HCT116 (cell line): ENCODE measurements around the gene SLC16A7. TPM values are rescaled to one million over a fixed set of nuclear protein-coding genes. Genes with fewer than 3 reads are reported as not detected.

ENCODE experiments used
- ATAC-seq: fragments of 200-7000 bp; cut with Tn5 transposase; 2 replicates; pipeline ENCODE4 v1.9.1; 2020; ENCODE audit warnings: mild to moderate bottlenecking, moderate library complexity
- BruUV-seq: library from RNA; stranded (reverse); fragments of 400-500 nt; replicated peaks from 2 replicates; lab custom pipeline; 2021; lab: Mats Ljungman, UMichigan
- CTCF ChIA-PET: fragments of 300-600 bp; sonication (Branson Sonifier 250); formaldehyde crosslinking; loops from one replicate; lab custom pipeline; 2021; ENCODE audit warnings: antibody characterized with exemption; lab: Charles Lee
- POLR2A ChIA-PET: fragments of 300-600, 350-600 bp; sonication (Branson Sonifier 250); formaldehyde crosslinking; loops from one replicate; lab custom pipeline; 2021; ENCODE audit warnings: antibody characterized with exemption; lab: Charles Lee
- RAD21 ChIA-PET, 2 experiments: fragments of 300-600 bp; sonication (Branson Sonifier 250); formaldehyde crosslinking; loops; one replicate each; lab custom pipeline; 2023; ENCODE audit warnings: low total read pairs in 2 of 2; ENCODE audit not compliant: uncharacterized antibody in 2 of 2, unreplicated experiment in 2 of 2, low non-redundant PET in 1 of 2; lab: Charles Lee
- DNase-seq: peaks from one replicate; pipeline ENCODE4 v3.0.0-alpha.2; 2010; ENCODE audit warnings: low read depth, low spot score
- H2AFZ ChIP-seq: fragments of 200-600 bp; shearing (Covaris generic), sonication (generic); 2 replicates; pipeline ENCODE4 v1.6.1; 2017; ENCODE audit warnings: low read depth, mixed run types, mixed read lengths, antibody characterized with exemption, low read length; ENCODE audit not compliant: poor library complexity, severe bottlenecking
- H3K27ac ChIP-seq: 2 replicates; pipeline ENCODE4 v1.5.1; 2012; ENCODE audit warnings: low read depth, low read length
- H3K27me3 ChIP-seq: fragments of 200-600 bp; sonication (generic); 2 replicates; pipeline ENCODE4 v1.6.1; 2016; ENCODE audit warnings: mixed run types, low read length, mixed read lengths; ENCODE audit not compliant: insufficient read depth
- H3K36me3 ChIP-seq, 2 experiments: fragments of 200-500 bp in 1 of 2; fragments of 200-600 bp in 1 of 2; sonication (Bioruptor generic) in 1 of 2; sonication (generic) in 1 of 2; 2 replicates each; pipeline versions ENCODE4 v1.5.1 to v1.6.1; 2014 to 2016; ENCODE audit warnings: low read length in 2 of 2, inconsistent platforms in 1 of 2, mixed read lengths in 1 of 2, mixed run types in 1 of 2; ENCODE audit not compliant: insufficient read depth in 2 of 2, control insufficient read depth in 1 of 2
- H3K4me1 ChIP-seq, 2 experiments: fragments of 200-600 bp in 1 of 2; sonication (generic) in 1 of 2; 2 replicates each; pipeline versions ENCODE4 v1.5.1 to v1.6.1; 2012 to 2017; ENCODE audit warnings: low read length in 2 of 2, inconsistent platforms in 1 of 2, mild to moderate bottlenecking in 1 of 2, mixed read lengths in 1 of 2, mixed run types in 1 of 2, moderate library complexity in 1 of 2; ENCODE audit not compliant: insufficient read depth in 2 of 2, control insufficient read depth in 1 of 2
- H3K4me2 ChIP-seq: fragments of 200-600 bp; sonication (generic); 2 replicates; pipeline ENCODE4 v1.6.1; 2017; ENCODE audit warnings: mixed run types, low read length, mixed read lengths
- H3K4me3 ChIP-seq, 2 experiments: fragments of 200-600 bp in 1 of 2; sonication (generic) in 1 of 2; replicated peaks in 1 of 2; 2 replicates each; pipeline ENCODE4 v1.5.1; 2011 to 2016; ENCODE audit warnings: low read length in 2 of 2, control low read depth in 1 of 2, low read depth in 1 of 2, mild to moderate bottlenecking in 1 of 2, mixed read lengths in 1 of 2, mixed run types in 1 of 2
- H3K79me2 ChIP-seq: fragments of 200-600 bp; sonication (generic); 2 replicates; pipeline ENCODE4 v1.6.1; 2017; ENCODE audit warnings: mild to moderate bottlenecking, mixed run types, low read length, moderate library complexity, mixed read lengths; ENCODE audit not compliant: insufficient read depth
- H3K9ac ChIP-seq: fragments of 200-600 bp; sonication (generic); 2 replicates; pipeline ENCODE4 v1.6.1; 2016; ENCODE audit warnings: low read length, mixed read lengths
- H3K9me2 ChIP-seq: fragments of 200-600 bp; sonication (generic), shearing (Covaris generic); 2 replicates; pipeline ENCODE4 v1.6.1; 2017; ENCODE audit warnings: mixed run types, mild to moderate bottlenecking, moderate library complexity; ENCODE audit not compliant: insufficient read depth
- H3K9me3 ChIP-seq, 2 experiments: fragments of 200-500 bp in 1 of 2; fragments of 200-600 bp in 1 of 2; sonication (Bioruptor generic) in 1 of 2; sonication (generic) in 1 of 2; 2 replicates each; pipeline ENCODE4 v1.6.1; 2014 to 2017; ENCODE audit warnings: low read length in 2 of 2, mixed read lengths in 2 of 2, inconsistent platforms in 1 of 2, low read depth in 1 of 2, mild to moderate bottlenecking in 1 of 2, mixed run types in 1 of 2, moderate library complexity in 1 of 2; ENCODE audit not compliant: control insufficient read depth in 1 of 2, insufficient read depth in 1 of 2
- H4K20me1 ChIP-seq: fragments of 200-600 bp; sonication (generic), shearing (Covaris generic); 2 replicates; pipeline ENCODE4 v1.6.1; 2017; ENCODE audit warnings: mixed run types, mild to moderate bottlenecking, moderate library complexity; ENCODE audit not compliant: insufficient read depth
- ATF3 ChIP-seq: IDR thresholded peaks from 2 replicates; pipeline ENCODE4 v1.6.1; 2012
- EGR1 ChIP-seq: IDR thresholded peaks from 2 replicates; pipeline ENCODE4 v1.6.1; 2012; ENCODE audit warnings: low read depth
- ELF1 ChIP-seq: IDR thresholded peaks from 2 replicates; pipeline ENCODE4 v1.6.1; 2012; ENCODE audit warnings: low read depth, borderline replicate concordance
- EZH2 ChIP-seq: fragments of 200-600 bp; sonication (generic); IDR thresholded peaks from 2 replicates; pipeline ENCODE4 v1.6.1; 2017; ENCODE audit warnings: antibody characterized with exemption, mixed run types
- EZH2phosphoT487 ChIP-seq: fragments of 200-600 bp; IDR thresholded peaks from 2 replicates; pipeline ENCODE4 v1.6.1; 2018; ENCODE audit warnings: antibody characterized with exemption, borderline replicate concordance
- FOSL1 ChIP-seq: IDR thresholded peaks from 2 replicates; pipeline ENCODE4 v1.6.1; 2012; ENCODE audit warnings: low read depth
- JUND ChIP-seq: IDR thresholded peaks from 2 replicates; pipeline ENCODE4 v1.6.1; 2012
- MAX ChIP-seq: IDR thresholded peaks from 2 replicates; pipeline ENCODE4 v1.6.1; 2012
- POLR2A ChIP-seq: IDR thresholded peaks from 2 replicates; pipeline ENCODE4 v1.7.0; 2011; ENCODE audit warnings: borderline replicate concordance; ENCODE audit not compliant: insufficient read depth, insufficient read length; ENCODE audit errors: extremely low read depth
- POLR2AphosphoS5 ChIP-seq: IDR thresholded peaks from 2 replicates; pipeline ENCODE4 v1.6.1; 2011; ENCODE audit warnings: mild to moderate bottlenecking, low read depth, low read length, moderate library complexity
- RAD21 ChIP-seq: IDR thresholded peaks from 2 replicates; pipeline ENCODE4 v1.6.1; 2012; ENCODE audit warnings: low read depth, mild to moderate bottlenecking
- REST ChIP-seq: IDR thresholded peaks from 2 replicates; pipeline ENCODE4 v1.6.1; 2012; ENCODE audit warnings: low read depth
- SP1 ChIP-seq: IDR thresholded peaks from 2 replicates; pipeline ENCODE4 v1.6.1; 2012; ENCODE audit warnings: low read depth
- TCF7L2 ChIP-seq: IDR thresholded peaks from 2 replicates; pipeline ENCODE4 v1.7.0; 2011; ENCODE audit warnings: borderline replicate concordance, inconsistent platforms; ENCODE audit not compliant: insufficient read depth, insufficient read length; ENCODE audit errors: extremely low read depth
- ZBTB33 ChIP-seq: IDR thresholded peaks from 2 replicates; pipeline ENCODE4 v1.6.1; 2011; ENCODE audit warnings: mild to moderate bottlenecking, low read length, moderate library complexity; ENCODE audit not compliant: insufficient replicate concordance; ENCODE audit errors: extremely low read depth
- intact Hi-C: fragments of 100-400 bp; cut with micrococcal nuclease; formaldehyde crosslinking; loops from 2 replicates; pipeline ENCODE4 v1.10.0; 2022
- total RNA-seq: library from RNA; stranded (reverse); gene quantifications from one replicate; pipeline ENCODE4 v1.2.1, GENCODE V29; 2021; ENCODE audit not compliant: unreplicated experiment

The SLC16A7 gene
- total RNA-seq, 1 experiment from 2014 or later: 10.0 TPM

GRCh38 chr12:59570145-59570544 is 25.7 kb upstream of the SLC16A7 start:
- CTCF ChIA-PET: no interaction called here
- BruUV-seq: no TSS peak

More at GRCh38 chr12:59570145-59570544, 25.7 kb upstream of the SLC16A7 start:
- Histone ChIP-seq H3K4me3 (no peak overlapping the region), H3K27ac (no peak overlapping the region), H3K27me3 (no peaks in the 10 kb centered on the region), H3K9me3 (no peaks in the 10 kb centered on the region), H3K9ac (no peak overlapping the region), H2AFZ (no peak overlapping the region), H4K20me1 (no peaks in the 10 kb centered on the region), H3K79me2 (no peaks in the 10 kb centered on the region), H3K4me2 (no peak overlapping the region), H3K4me1 (no peaks in the 10 kb centered on the region), H3K9me2 (peaks cover 4% of the 10 kb centered on the region; the same call in 1 of the 2 replicates), H3K36me3 (no peaks in the 10 kb centered on the region)
- intact Hi-C loops: no loop called here
- ChIA-PET POLR2A (no interaction called here), RAD21 (no interaction called here)
- ATAC-seq (no peak), DNase-seq (no peak)
- TF ChIP-seq ELF1 (no peak), FOSL1 (no peak), POLR2A (no peak), MAX (no peak), EZH2phosphoT487 (no peak), EGR1 (no peak), ZBTB33 (no peak), ATF3 (no peak), JUND (no peak), POLR2AphosphoS5 (no peak), RAD21 (no peak), REST (no peak), SP1 (no peak), TCF7L2 (no peak), EZH2 (no peak)
